Activated T-cell treated with anti-CD3 and anti-CD28 coated beads, Interleukin-2, amount 50 U/mL, for 48 hours (primary cell): Measurements from ENCODE around the gene GYPC.
"Not testable (repeated sequence)": the region's sequence is repeated elsewhere in the genome, so short reads cannot be mapped to it uniquely, and the experiment has no call there.

Source experiments
- DNase-seq, 2 experiments: peaks; one replicate each; pipeline ENCODE4 v3.0.0-alpha.2; 2020

Gene GYPC

GRCh38 chr2:126703311-126703710, 47.4 kb downstream of the GYPC start:
- DNase-seq = no peak

DNA sequence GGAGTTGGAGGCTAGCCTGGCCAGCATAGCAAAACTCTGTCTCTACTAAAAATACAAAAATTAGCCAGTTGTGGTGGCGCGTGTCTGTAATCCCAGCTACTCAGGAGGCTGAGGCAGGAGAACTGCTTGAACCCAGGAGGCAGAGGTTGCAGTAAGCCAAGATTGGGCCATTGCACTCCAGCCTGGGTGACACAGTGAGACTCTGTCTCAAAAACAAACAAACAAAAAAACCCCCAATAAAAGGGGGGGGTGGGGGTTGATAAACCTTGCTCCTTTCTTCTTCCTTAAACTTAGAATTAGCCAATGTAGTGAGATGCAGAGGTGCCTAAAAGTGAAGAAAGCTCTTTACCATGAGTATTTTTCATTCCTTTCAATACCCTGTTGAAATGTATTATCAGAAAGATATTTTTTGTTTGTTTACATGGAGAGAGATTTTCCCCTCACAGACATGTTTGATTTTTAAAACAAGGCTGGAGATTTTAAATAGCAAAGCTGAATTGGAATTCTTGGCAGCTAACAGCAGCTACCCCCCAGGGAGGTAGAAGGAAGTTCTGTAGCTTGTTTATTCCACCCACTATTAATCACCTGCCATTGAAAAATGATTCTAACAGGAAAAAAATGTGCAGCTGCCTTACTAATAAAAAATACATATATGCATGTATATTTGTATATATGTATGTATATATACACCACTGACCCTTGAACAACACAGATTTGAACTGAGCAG, 48.6 kb downstream of the GYPC start:
- no peak for DNase-seq

DNA sequence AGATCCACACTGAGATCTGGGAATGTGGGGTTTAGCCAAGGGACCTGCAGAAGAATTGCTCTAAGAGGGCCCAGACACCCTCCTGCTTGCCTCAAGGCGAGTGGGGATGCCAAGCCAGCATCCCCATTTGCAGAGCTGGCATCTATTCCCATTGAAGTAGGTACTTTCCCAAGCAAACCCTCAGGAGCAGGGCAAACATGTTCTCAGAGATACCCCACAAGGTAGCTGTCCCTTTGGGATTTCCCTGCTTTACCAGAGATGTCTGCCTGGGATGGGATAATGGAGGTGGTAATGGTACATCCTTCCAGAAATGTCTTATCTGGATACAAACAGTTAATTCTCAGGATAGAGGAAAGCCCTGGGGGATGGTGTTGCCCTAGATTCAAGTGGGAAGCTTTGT, 51.2 kb downstream of the GYPC start:
- DNase-seq = no peak

GRCh38 chr2:126707941-126708340, 52.0 kb downstream of the GYPC start:
- DNase-seq = no peak

DNA sequence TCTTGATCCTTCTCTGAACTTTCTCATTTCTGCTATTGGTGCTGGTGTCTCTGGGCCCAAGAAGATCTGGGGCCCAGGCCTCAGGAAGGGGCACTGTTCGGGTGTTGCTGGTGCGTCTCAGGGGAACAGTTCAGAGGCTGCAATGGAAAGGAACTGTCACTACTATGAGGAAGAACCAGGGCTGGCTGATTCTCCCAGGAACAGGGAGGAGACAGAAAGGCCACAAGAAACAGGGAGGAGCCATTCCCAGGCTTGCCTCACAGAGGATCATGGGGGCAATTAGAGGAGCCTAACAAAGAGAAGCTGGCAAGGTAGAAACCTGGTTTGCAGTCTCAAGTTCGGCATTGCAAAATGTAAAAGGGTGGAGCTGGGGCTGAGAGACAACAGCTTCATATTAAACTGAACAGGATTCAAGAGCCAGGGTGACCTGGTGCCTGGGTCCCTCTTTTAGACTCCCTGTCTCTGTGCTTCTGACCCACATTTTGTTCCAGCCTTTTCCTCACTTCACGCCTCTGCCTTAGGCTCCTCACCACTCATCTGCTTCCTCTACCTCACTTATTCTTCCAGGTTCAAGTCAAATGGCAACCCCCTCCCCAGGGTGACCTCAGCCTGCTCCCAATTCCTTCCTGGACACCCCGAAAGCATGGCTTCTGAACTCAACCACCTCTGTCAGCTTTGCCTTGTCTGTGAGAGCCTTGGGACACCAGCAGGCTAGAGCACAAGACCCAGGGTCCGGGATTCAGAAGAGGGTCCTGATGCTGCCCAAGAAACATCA, 58.4 kb downstream of the GYPC start:
- DNase-seq = no peak

DNA sequence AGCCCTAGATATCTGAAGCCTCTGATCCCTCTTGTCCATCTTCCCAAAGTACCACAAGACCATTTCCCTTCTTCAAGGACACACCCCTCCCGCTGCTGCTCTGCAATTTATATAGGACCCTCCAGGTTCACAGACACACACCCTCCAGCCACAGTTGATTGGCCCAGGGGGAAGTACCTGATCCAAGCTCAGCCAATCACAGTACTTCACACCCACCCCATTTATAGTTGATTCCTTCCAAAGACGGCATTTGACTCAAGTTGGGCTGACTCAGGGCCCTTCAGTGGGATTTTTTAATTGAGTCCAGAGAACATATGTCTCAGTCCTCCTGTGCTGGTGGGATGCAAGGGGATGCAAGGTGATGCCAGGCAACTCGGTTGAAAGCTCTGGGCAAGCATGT, 59.2 kb downstream of the GYPC start:
- DNase-seq = no peak

GRCh38 chr2:126715576-126716406, 59.8 kb downstream of the GYPC start:
- no peak for DNase-seq

DNA sequence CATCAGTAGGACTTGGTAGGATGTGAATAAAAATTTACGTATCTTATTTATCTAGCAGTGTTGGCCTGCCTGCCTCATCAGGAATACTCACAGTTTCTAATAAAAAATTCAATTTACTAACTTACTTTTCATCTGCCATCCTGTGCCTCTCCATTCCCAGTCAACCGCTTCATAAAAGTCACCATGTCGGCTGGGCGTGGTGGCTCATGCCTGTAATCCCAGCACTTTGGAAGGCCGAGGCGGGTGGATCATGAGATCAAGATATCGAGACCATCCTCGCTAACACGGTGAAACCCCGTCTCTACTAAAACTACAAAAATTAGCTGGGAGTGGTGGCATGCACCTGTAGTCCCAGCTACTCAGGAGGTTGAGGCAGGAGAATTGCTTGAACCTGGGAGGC, 61.3 kb downstream of the GYPC start:
- DNase-seq = not testable (repeated sequence)

GRCh38 chr2:126717928-126718327, 62.0 kb downstream of the GYPC start:
- no peak for DNase-seq

- DNase-seq = no peak
Observed at GRCh38 chr2:126719191-126719832, 63.4 kb downstream of the GYPC start.

DNA sequence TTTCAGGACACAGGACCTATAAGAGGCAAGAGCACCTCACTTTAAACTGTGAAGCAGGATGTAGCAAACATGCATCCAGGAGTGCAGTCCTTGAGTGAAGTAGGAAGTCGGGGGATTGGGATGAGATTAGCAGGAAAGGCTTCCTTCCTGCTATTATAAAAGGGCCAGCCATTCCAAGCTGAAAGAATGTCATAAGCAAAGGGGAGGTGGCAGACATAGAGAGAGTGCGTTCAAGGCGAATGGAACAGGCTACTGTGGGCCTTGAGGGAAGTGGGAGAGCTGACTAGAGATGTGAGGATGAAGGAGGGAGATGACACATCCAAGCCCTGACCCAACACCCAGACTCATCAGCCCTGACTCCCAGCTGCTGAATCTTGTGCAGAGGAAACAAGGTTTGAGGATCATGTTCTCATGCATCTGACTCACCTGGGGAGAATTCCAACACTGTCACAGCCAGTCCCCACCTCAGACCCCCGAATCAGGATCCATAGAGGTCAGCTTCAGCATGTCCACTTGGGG, 63.9 kb downstream of the GYPC start:
- no peak for DNase-seq

DNA sequence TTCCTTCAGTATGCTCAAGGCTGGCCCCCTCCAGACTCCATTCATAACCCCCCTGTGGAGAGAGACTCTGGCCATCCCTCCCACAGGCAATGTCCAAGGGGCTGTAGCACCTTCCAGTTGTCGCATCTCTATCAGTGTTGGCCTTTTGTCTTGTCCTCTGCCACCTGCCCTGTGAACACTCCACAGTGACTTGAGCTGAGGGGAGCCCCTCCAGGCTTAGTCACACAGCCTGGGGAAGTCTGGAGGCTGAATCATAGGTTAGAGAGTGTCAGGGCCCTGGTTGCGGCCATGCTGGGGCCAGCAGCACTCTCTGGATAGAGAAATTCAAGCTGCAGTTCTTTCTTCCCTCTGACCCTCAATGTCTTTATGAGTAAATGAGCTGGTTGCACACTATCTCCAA, 64.7 kb downstream of the GYPC start:
- no peak for DNase-seq

- DNase-seq = no peak
Observed at GRCh38 chr2:126722081-126722480, 66.1 kb downstream of the GYPC start.

- no peak for DNase-seq
Observed at GRCh38 chr2:126722546-126722945, 66.6 kb downstream of the GYPC start.

GRCh38 chr2:126723281-126723815, 67.4 kb downstream of the GYPC start:
- DNase-seq = no peak

- no peak for DNase-seq
Observed at GRCh38 chr2:126725580-126725979, 69.6 kb downstream of the GYPC start.

- no peak for DNase-seq
Observed at GRCh38 chr2:126729896-126730295, 73.9 kb downstream of the GYPC start.

DNA sequence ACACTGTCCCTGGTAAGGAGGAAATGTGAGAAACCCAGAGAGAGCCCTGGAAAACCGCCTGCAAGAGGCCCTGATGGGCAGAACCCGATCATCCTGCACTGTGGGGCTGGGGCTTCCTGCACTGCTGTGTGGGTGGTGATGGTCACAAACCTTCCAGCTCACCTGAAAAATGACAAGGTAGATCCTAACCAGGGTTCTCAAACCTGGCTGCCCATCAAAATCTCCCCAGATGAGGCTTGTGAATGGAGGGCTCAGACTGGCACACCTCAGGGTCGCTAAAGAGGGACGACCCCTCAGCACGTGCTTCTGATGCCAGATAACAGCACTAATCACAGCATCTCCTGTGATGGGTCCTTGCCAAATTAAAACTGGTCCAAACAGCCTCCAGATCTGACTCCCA, 74.7 kb downstream of the GYPC start:
- DNase-seq = no peak

GRCh38 chr2:126731353-126731752, 75.4 kb downstream of the GYPC start:
- no peak for DNase-seq

- DNase-seq = no peak
Observed at GRCh38 chr2:126732682-126733245, 76.8 kb downstream of the GYPC start.

- DNase-seq = no peak
Observed at GRCh38 chr2:126733795-126734194, 77.8 kb downstream of the GYPC start.
